Measurements from ENCODE around the gene ACVR2B.

DNA sequence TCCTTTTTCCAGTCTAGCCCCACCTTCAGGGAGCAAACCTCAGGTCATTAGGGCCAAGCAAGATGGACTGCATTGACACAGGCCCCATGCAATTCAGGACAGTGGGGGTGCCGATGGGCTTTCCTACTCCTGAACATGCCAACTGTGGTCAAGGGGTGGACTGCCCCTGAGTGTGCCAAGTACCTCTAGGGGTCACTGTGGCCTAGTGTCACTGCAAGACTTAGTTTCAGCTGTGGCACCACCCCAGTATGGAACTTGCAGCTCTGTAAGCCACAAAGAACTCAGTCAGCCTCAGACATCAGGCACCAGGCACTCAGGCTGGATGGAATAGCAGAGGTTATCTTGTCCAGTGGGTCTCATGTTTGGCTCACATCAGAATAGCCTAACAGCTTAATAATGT is 74.8 kb downstream of the ACVR2B start:
- TF ChIP-seq, protein P1, sequence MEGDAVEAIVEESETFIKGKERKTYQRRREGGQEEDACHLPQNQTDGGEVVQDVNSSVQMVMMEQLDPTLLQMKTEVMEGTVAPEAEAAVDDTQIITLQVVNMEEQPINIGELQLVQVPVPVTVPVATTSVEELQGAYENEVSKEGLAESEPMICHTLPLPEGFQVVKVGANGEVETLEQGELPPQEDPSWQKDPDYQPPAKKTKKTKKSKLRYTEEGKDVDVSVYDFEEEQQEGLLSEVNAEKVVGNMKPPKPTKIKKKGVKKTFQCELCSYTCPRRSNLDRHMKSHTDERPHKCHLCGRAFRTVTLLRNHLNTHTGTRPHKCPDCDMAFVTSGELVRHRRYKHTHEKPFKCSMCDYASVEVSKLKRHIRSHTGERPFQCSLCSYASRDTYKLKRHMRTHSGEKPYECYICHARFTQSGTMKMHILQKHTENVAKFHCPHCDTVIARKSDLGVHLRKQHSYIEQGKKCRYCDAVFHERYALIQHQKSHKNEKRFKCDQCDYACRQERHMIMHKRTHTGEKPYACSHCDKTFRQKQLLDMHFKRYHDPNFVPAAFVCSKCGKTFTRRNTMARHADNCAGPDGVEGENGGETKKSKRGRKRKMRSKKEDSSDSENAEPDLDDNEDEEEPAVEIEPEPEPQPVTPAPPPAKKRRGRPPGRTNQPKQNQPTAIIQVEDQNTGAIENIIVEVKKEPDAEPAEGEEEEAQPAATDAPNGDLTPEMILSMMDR (IDR thresholded peaks at IDR 0.05; ENCODE audit: poor library complexity): no peak
- no peak for TF ChIP-seq EZH2phosphoT487 (IDR thresholded peaks at IDR 0.05; ENCODE audit: low read depth, severe bottlenecking, unreplicated experiment)
- TF ChIP-seq EZH2 (IDR thresholded peaks at IDR 0.05; ENCODE audit: borderline replicate concordance): no peak

Data from hepatocyte (in vitro differentiated cells).